Fibroblast of skin of left biceps (primary cell): ENCODE measurements around the gene RS1.

Experiments used
- DNase-seq, 2 experiments: peaks; one replicate each; pipeline ENCODE4 v3.0.0-alpha.2; 2013; ENCODE audit warnings: low read depth in 2 of 2

The RS1 gene

DNA sequence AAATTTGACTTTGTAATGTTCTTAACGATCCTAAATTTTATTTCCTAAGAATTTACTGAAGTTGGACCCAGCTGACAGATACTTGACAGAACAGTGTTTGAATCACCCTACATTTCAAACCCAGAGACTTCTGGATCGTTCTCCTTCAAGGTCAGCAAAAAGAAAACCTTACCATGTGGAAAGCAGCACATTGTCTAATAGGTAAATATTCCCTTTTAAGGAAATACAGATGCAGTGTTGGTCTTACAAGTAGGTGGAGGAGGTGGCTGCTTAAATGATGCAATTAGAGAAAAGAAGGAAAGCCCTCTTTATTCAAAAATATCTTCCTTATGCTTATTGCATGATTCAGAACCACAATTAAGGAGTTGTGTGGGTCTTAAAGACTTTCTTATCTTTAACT lies 73.5 kb downstream of the RS1 start:
- no peak for DNase-seq

DNA sequence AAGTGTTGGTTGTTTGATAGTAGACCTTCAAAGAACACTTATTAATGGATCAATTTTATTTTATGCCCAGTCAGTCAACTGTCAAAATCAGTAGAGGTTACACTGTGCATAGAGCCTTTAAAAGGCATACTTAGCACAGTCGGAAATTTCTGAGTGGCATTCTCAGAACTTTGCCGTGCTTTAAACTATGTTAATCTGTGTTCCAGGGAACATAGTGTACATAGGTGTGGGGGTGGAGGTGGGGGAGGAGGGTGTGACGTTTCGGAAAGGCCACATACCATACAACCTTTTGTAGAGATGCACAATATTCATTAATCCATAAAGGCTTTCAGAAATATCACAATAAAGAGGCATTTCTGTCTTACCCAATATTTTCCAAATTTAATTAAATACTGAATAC lies 75.8 kb downstream of the RS1 start:
- DNase-seq, result no peak

DNA sequence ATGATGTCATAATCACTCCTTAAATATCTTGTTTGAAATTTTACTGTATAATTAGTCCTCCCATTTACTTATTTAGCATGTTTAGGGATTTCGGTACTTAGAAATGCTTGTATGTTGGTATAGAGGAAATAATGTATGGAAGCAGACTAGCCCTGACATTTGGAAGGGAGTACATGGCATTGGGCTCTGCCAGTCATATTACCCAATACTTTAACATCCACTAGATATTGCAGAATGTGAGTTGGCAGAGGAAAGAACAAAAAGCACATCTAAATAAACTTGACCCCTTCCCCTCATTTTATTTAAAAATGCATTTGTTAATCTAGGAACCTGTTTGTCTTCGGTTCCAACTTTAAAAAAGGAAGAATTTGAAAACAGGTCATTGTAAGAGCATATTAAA lies 77.8 kb downstream of the RS1 start:
- DNase-seq, result no peak

DNA sequence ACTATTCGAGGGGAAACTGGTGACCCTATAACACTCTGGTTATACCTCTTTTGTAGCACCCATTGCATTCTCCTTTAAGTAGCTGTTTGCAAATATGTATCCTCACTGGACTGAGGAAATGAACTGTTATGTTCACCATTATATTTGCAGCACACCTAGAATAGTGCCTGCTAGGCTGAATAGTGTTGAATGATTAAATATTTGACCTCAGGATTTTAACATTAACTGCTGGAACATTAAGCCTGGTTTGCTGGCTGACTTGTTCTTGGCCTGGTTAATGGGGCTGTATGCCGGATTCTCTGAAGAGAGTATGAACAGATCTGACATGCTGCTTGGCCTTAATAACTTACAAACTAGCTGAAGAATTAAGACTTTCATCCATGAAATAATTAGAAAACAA lies 80.1 kb downstream of the RS1 start:
- DNase-seq, result no peak
